SU-DHL-6 (cell line): ENCODE data around the gene C7.

Source experiments
- H2AFZ ChIP-seq: fragments of 200-600 bp; sonication (generic); 2 replicates; pipeline ENCODE4 v1.6.1; 2014; ENCODE audit warnings: low read depth, mild to moderate bottlenecking, moderate library complexity, mixed read lengths, antibody characterized with exemption, low read length; ENCODE audit not compliant: severe bottlenecking
- H3F3A ChIP-seq: fragments of 200-600 bp; shearing (Covaris generic); 2 replicates; pipeline ENCODE4 v1.6.0; 2016; ENCODE audit warnings: antibody characterized with exemption, mild to moderate bottlenecking; ENCODE audit not compliant: insufficient read depth
- H3K27ac ChIP-seq: fragments of 200-600 bp; sonication (generic); 2 replicates; pipeline ENCODE4 v1.5.1; 2016; ENCODE audit warnings: low read depth, mild to moderate bottlenecking, low read length, moderate library complexity, mixed read lengths
- H3K27me3 ChIP-seq: fragments of 200-600 bp; sonication (generic), shearing (Covaris generic); 2 replicates; pipeline ENCODE4 v1.6.0; 2014; ENCODE audit warnings: mild to moderate bottlenecking, low read length
- H3K36me3 ChIP-seq: fragments of 200-600 bp; sonication (generic); 2 replicates; pipeline ENCODE4 v1.6.1; 2014; ENCODE audit warnings: mild to moderate bottlenecking, low read length, mixed read lengths
- H3K4me2 ChIP-seq: fragments of 300-600, 200-600 bp; shearing (Covaris generic), sonication (generic); 2 replicates; pipeline ENCODE4 v1.6.0; 2014; ENCODE audit warnings: low read length, low read depth, mild to moderate bottlenecking; ENCODE audit not compliant: poor library complexity, severe bottlenecking
- H3K4me3 ChIP-seq: fragments of 200-600 bp; sonication (generic); 2 replicates; pipeline ENCODE4 v1.5.1; 2014; ENCODE audit warnings: antibody characterized with exemption, low read length, mild to moderate bottlenecking, mixed read lengths; ENCODE audit not compliant: insufficient read depth, poor library complexity, severe bottlenecking
- H3K79me2 ChIP-seq: fragments of 200-600 bp; sonication (generic); 2 replicates; pipeline ENCODE4 v1.6.1; 2014; ENCODE audit warnings: mild to moderate bottlenecking, low read length, moderate library complexity; ENCODE audit not compliant: insufficient read depth
- H3K9ac ChIP-seq: fragments of 200-600 bp; sonication (generic); 2 replicates; pipeline ENCODE4 v1.7.0; 2014; ENCODE audit warnings: mild to moderate bottlenecking, low read length
- H3K9me2 ChIP-seq: fragments of 200-600 bp; sonication (generic); replicated peaks from 2 replicates; pipeline ENCODE4 v1.6.1; 2014; ENCODE audit warnings: low read length; ENCODE audit not compliant: insufficient read depth
- H3K9me3 ChIP-seq: fragments of 200-600 bp; sonication (generic); 2 replicates; pipeline ENCODE4 v1.6.1; 2014; ENCODE audit warnings: low read length, mixed read lengths; ENCODE audit not compliant: insufficient read depth
- H4K20me1 ChIP-seq: fragments of 200-600 bp; sonication (generic); 2 replicates; pipeline ENCODE4 v1.6.1; 2014; ENCODE audit warnings: low read depth, mild to moderate bottlenecking, antibody characterized with exemption, low read length, moderate library complexity, mixed read lengths
- EZH2phosphoT487 ChIP-seq: fragments of 200-600 bp; sonication (generic), shearing (Covaris generic); conservative IDR thresholded peaks from 2 replicates; pipeline ENCODE4 v1.6.1; 2018; ENCODE audit warnings: mild to moderate bottlenecking, antibody characterized with exemption, low read length, moderate library complexity, mixed read lengths
- TF ChIP-seq, protein P1 (sequence below): fragments of 200-600 bp; sonication (generic); IDR thresholded peaks from one replicate; pipeline ENCODE4 v1.5.1; 2017; ENCODE audit warnings: antibody characterized with exemption, mild to moderate bottlenecking, low read length, moderate library complexity; ENCODE audit not compliant: insufficient read depth, poor library complexity, severe bottlenecking

C7 gene

DNA sequence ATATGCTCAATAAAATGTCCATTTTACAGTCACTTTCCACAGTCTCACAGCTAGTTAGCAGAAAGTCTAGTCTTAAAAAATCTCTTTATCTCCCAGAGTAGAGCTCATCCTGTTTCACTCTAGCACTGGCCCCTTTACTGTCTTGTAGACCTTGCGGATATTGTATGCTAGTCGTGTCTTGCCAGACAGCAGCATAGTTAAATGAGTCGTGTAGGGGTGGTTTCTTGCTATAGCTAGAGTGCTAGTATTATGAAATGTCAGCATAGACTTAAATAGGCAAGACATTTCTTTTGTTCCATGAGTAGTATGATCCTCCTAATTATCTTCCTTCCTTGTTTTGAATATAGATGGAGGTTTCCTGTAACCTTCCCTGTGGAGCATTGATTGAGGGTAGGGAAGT is 77.4 kb downstream of the C7 start:
- H3K9me3 ChIP-seq: no peaks in the 10 kb centered on the region
- no peak for TF ChIP-seq EZH2phosphoT487
- TF ChIP-seq, protein P1, sequence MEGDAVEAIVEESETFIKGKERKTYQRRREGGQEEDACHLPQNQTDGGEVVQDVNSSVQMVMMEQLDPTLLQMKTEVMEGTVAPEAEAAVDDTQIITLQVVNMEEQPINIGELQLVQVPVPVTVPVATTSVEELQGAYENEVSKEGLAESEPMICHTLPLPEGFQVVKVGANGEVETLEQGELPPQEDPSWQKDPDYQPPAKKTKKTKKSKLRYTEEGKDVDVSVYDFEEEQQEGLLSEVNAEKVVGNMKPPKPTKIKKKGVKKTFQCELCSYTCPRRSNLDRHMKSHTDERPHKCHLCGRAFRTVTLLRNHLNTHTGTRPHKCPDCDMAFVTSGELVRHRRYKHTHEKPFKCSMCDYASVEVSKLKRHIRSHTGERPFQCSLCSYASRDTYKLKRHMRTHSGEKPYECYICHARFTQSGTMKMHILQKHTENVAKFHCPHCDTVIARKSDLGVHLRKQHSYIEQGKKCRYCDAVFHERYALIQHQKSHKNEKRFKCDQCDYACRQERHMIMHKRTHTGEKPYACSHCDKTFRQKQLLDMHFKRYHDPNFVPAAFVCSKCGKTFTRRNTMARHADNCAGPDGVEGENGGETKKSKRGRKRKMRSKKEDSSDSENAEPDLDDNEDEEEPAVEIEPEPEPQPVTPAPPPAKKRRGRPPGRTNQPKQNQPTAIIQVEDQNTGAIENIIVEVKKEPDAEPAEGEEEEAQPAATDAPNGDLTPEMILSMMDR: no peak
- no peaks in the 10 kb centered on the region for H3K27me3 ChIP-seq
- no peak overlapping the region for H3K27ac ChIP-seq
- no peak overlapping the region for H3K4me3 ChIP-seq
- H3K4me2 ChIP-seq: no peak overlapping the region
- H4K20me1 ChIP-seq: no peaks in the 10 kb centered on the region
- no peaks in the 10 kb centered on the region for H3K79me2 ChIP-seq
- no peak overlapping the region for H2AFZ ChIP-seq
- H3F3A ChIP-seq: no peaks in the 10 kb centered on the region
- H3K9ac ChIP-seq: no peak overlapping the region
- no peaks in the 10 kb centered on the region for H3K36me3 ChIP-seq
- H3K9me2 ChIP-seq: no peaks in the 10 kb centered on the region

DNA sequence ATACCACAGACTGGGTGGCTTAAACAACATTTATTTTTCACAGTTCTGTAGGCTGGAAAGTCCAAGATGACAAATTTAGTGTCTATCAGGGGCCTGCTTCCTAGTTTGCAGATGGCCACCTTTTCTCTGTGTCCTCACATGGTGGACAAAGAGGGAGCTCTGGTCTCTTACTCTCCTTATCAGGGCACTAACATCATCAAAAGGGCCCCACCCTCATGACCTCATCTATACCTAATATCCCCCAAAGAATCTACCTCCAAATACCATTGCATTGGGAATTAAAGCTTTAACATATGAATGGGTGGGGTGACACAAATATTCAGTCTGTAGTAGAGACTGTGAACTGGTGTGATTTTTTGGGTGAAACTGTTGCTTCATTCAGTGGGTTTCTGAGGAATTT is 78.1 kb downstream of the C7 start:
- no peaks in the 10 kb centered on the region for H3K36me3 ChIP-seq
- no peaks in the 10 kb centered on the region for H3F3A ChIP-seq
- no peaks in the 10 kb centered on the region for H3K79me2 ChIP-seq
- no peaks in the 10 kb centered on the region for H3K27me3 ChIP-seq
- no peaks in the 10 kb centered on the region for H4K20me1 ChIP-seq
- no peak overlapping the region for H3K4me3 ChIP-seq
- H3K4me2 ChIP-seq: no peak overlapping the region
- no peaks in the 10 kb centered on the region for H3K9me2 ChIP-seq
- no peak overlapping the region for H2AFZ ChIP-seq
- no peaks in the 10 kb centered on the region for H3K9me3 ChIP-seq
- TF ChIP-seq, protein P1: no peak
- no peak for TF ChIP-seq EZH2phosphoT487
- H3K27ac ChIP-seq: no peak overlapping the region
- H3K9ac ChIP-seq: no peak overlapping the region

DNA sequence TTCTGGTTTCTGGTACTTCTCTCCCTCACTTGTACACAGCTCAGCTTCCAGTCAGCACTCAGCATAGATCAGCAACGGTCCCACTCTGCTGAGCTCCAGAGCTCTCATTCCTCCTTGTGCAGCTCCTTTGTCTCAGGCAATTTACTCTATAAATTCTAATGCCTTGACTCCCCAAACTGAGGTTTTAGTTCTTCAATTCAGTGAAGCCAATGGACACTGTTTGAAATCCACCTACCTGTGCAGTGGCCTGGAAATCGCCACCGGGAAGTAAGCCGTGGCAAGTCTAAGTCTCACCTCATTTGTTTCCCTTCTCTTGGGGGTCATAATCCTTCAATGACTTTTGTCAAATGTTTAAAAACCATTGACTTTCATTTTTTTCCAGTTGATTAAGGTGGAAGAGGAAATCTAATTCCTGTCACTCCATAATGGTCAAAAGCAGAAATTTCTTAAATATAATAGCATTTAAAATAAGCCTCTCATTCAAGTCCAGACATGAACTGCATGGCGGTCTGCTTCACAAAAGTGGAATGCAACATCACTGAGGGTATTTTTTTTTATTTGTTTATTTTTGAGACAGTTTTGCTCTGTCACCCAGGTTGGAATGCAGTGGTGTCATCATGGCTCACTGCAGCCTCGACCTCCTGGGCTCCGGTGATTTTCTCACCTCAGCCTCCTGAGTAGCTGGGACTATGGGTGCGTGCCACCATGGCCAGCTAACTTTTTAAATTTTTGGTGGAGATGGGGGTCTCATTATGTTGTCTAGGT is 79.6 kb downstream of the C7 start:
- TF ChIP-seq EZH2phosphoT487: no peak
- TF ChIP-seq, protein P1: no peak
- no peaks in the 10 kb centered on the region for H4K20me1 ChIP-seq

More for the DNA sequence above, 79.6 kb downstream of the C7 start:
- H3K79me2 ChIP-seq: no peaks in the 10 kb centered on the region
- no peak overlapping the region for H3K4me2 ChIP-seq
- H2AFZ ChIP-seq: no peak overlapping the region
- H3K9ac ChIP-seq: no peak overlapping the region
- H3K9me3 ChIP-seq: no peaks in the 10 kb centered on the region
- no peak overlapping the region for H3K4me3 ChIP-seq
- no peaks in the 10 kb centered on the region for H3K27me3 ChIP-seq
- no peaks in the 10 kb centered on the region for H3K36me3 ChIP-seq
- H3K9me2 ChIP-seq: no peaks in the 10 kb centered on the region
- H3K27ac ChIP-seq: no peak overlapping the region
- no peaks in the 10 kb centered on the region for H3F3A ChIP-seq
